ENCODE results near the gene USP44. TPM values are rescaled to one million over a fixed set of nuclear protein-coding genes. Genes with fewer than 3 reads are reported as not detected.

USP44 gene
- total and polyA plus RNA-seq, 2 of the 4 experiments (the other 2 are of a cell fraction) = 13.0 to 33.5 TPM

DNA sequence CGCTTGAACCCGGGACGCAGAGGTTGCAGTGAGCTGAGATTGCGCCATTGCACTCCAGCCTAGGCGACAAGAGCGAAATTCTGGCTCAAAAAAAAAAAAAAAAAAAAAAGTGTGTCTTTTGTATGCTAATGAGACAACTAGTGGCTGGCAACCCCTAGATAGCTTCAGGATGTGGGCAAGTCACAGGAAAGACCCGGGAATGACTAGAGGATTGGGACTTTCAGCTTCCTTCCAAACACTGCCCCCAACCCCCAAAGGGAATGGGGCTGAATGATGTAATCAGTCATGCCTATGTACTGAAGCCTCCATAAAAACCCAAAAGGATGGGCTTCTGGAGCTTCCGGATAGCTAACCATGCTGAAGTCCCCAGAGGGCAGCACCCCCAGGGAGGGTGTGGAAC lies 28.6 kb downstream of the USP44 start:
- H3K9me1 ChIP-seq (ENCODE audit: insufficient read depth, low read length) = peaks cover 5% of the 10 kb centered on the region; the same call in 1 of the 2 replicates
- no peak overlapping the region for H4K8ac ChIP-seq (ENCODE audit: low read depth in 2 of 2, low read length in 2 of 2)
- H2BK20ac ChIP-seq (ENCODE audit: low read depth, low read length) = no peak overlapping the region
- H3K4me1 ChIP-seq (ENCODE audit: control insufficient read depth, insufficient read depth, low read length) = no peaks in the 10 kb centered on the region
- H3K9ac ChIP-seq (ENCODE audit: low read depth, low read length) = no peak overlapping the region
- peaks cover 5 to 14% of the 10 kb centered on the region in 2 experiments for H3K79me1 ChIP-seq (ENCODE audit: low read depth in 1 of 2, low read length in 2 of 2)
- no peak overlapping the region for H2AFZ ChIP-seq (replicated peaks; ENCODE audit: low read length, poor library complexity)
- no peaks in the 10 kb centered on the region for H4K20me1 ChIP-seq (ENCODE audit: insufficient read depth, low read length)
- H3K9me3 ChIP-seq (ENCODE audit: control insufficient read depth, insufficient read depth, low read length) = no peaks in the 10 kb centered on the region
- no peak overlapping the region for H2AK5ac ChIP-seq (ENCODE audit: low read depth, low read length)
- ATAC-seq (ENCODE audit: low read depth) (no peak), DNase-seq (no peak)
- no TSS peak for BruUV-seq (replicated peaks)
- in situ Hi-C loops (cut with MboI; ENCODE audit: low sequenced_read_pairs) = no loop called here
- intact Hi-C loops (cut with micrococcal nuclease) = no loop called here
- POLR2A ChIA-PET (ENCODE audit: unreplicated experiment) = no interaction called here
- H4K5ac ChIP-seq (ENCODE audit: low read depth, low read length) = no peak overlapping the region
- TF ChIP-seq MAFK (IDR thresholded peaks at IDR 0.05; ENCODE audit: low read depth, low read length) (no peak), SMC3 (IDR thresholded peaks at IDR 0.05; ENCODE audit: low read depth, low read length) (no peak), CEBPB (IDR thresholded peaks at IDR 0.05; ENCODE audit: low read depth, low read length) (no peak), MXI1 (IDR thresholded peaks at IDR 0.05; ENCODE audit: borderline replicate concordance, low read depth, low read length) (no peak), CHD1 (IDR thresholded peaks at IDR 0.05; ENCODE audit: low read depth, low read length) (no peak), MAZ (IDR thresholded peaks at IDR 0.05; ENCODE audit: borderline replicate concordance, low read depth, low read length) (no peak), FOS (IDR thresholded peaks at IDR 0.05; ENCODE audit: low read depth, low read length) (no peak), RCOR1 (IDR thresholded peaks at IDR 0.05; ENCODE audit: insufficient replicate concordance, low read length) (no peak), NFE2L2 (IDR thresholded peaks at IDR 0.05; ENCODE audit: low read depth, low read length) (no peak), BHLHE40 (IDR thresholded peaks at IDR 0.05; ENCODE audit: low read depth, low read length) (no peak), RAD21 (IDR thresholded peaks at IDR 0.05; ENCODE audit: low read length) (no peak), RFX5 (IDR thresholded peaks at IDR 0.05; ENCODE audit: low read depth, low read length) (no peak), POLR2A (IDR thresholded peaks at IDR 0.05; ENCODE audit: low read depth, low read length) (no peak)
- TF ChIP-seq, protein P1, sequence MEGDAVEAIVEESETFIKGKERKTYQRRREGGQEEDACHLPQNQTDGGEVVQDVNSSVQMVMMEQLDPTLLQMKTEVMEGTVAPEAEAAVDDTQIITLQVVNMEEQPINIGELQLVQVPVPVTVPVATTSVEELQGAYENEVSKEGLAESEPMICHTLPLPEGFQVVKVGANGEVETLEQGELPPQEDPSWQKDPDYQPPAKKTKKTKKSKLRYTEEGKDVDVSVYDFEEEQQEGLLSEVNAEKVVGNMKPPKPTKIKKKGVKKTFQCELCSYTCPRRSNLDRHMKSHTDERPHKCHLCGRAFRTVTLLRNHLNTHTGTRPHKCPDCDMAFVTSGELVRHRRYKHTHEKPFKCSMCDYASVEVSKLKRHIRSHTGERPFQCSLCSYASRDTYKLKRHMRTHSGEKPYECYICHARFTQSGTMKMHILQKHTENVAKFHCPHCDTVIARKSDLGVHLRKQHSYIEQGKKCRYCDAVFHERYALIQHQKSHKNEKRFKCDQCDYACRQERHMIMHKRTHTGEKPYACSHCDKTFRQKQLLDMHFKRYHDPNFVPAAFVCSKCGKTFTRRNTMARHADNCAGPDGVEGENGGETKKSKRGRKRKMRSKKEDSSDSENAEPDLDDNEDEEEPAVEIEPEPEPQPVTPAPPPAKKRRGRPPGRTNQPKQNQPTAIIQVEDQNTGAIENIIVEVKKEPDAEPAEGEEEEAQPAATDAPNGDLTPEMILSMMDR (conservative IDR thresholded peaks at IDR 0.05; ENCODE audit: low read depth, low read length) = no peak
- TF ChIP-seq, protein P2, sequence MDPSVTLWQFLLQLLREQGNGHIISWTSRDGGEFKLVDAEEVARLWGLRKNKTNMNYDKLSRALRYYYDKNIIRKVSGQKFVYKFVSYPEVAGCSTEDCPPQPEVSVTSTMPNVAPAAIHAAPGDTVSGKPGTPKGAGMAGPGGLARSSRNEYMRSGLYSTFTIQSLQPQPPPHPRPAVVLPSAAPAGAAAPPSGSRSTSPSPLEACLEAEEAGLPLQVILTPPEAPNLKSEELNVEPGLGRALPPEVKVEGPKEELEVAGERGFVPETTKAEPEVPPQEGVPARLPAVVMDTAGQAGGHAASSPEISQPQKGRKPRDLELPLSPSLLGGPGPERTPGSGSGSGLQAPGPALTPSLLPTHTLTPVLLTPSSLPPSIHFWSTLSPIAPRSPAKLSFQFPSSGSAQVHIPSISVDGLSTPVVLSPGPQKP (IDR thresholded peaks at IDR 0.05; ENCODE audit: borderline replicate concordance, low read depth, low read length) = no peak
- TF ChIP-seq, protein P3, sequence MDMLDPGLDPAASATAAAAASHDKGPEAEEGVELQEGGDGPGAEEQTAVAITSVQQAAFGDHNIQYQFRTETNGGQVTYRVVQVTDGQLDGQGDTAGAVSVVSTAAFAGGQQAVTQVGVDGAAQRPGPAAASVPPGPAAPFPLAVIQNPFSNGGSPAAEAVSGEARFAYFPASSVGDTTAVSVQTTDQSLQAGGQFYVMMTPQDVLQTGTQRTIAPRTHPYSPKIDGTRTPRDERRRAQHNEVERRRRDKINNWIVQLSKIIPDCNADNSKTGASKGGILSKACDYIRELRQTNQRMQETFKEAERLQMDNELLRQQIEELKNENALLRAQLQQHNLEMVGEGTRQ (IDR thresholded peaks at IDR 0.05; ENCODE audit: low read depth, low read length) = no peak
- dilution Hi-C loops (cut with HindIII; ENCODE audit: low sequenced_read_pairs, unreplicated experiment) = no loop called here
- no CpG with 5 or more reads among the region's 8 CpGs for WGBS, 2 experiments (ENCODE audit: extremely low coverage in 2 of 2, insufficient read length in 1 of 2)
- no peak overlapping the region for H3K4me3 ChIP-seq (ENCODE audit: insufficient read depth, low read depth, low read length)
- H3K36me3 ChIP-seq (ENCODE audit: control insufficient read depth, insufficient read depth, low read length) = peaks cover 46% of the 10 kb centered on the region
- no peak overlapping the region for H3K23ac ChIP-seq (ENCODE audit: low read depth, low read length)
- H2BK5ac ChIP-seq (ENCODE audit: low read depth, low read length, poor library complexity, severe bottlenecking) = no peak overlapping the region
- H3K18ac ChIP-seq (ENCODE audit: low read depth, low read length) = no peak overlapping the region
- H3K4me2 ChIP-seq (ENCODE audit: low read depth, low read length) = no peak overlapping the region
- H2BK15ac ChIP-seq (ENCODE audit: low read depth, low read length) = no peak overlapping the region
- no peak overlapping the region for H2AK9ac ChIP-seq (replicated peaks; ENCODE audit: low read depth, low read length, poor library complexity)
- no peak overlapping the region for H2BK120ac ChIP-seq (ENCODE audit: low read depth, low read length)
- CTCF ChIA-PET = no interaction called here
- no peak overlapping the region for H3K27ac ChIP-seq (ENCODE audit: insufficient read depth, low read length)
- H3K14ac ChIP-seq (replicated peaks; ENCODE audit: low read depth, low read length) = no peak overlapping the region
- no peak overlapping the region for H3K4ac ChIP-seq (ENCODE audit: low read depth, low read length)
- no peak overlapping the region for H3K56ac ChIP-seq (ENCODE audit: extremely low read depth, insufficient read depth, low read length)
- no peak overlapping the region for H4K91ac ChIP-seq (ENCODE audit: insufficient read depth, low read depth, low read length)
- H3K27me3 ChIP-seq (ENCODE audit: control insufficient read depth, insufficient read depth, low read length) = no peaks in the 10 kb centered on the region

Measured in IMR-90 (cell line).